RPMI7951 (cell line): ENCODE data around the gene CHRM1. TPM values are rescaled to one million over a fixed set of nuclear protein-coding genes. Genes with fewer than 3 reads are reported as not detected.
A peak's percentile ranks its signal among the peaks of the same experiment; 100 is the strongest.

Experiments used
- DNase-seq: peaks from one replicate; pipeline ENCODE4 v3.0.0-alpha.2; 2012; ENCODE audit warnings: low read depth
- total RNA-seq: library from RNA; depleted of rRNA; stranded (reverse); fragments of >200 nt; shearing (Covaris generic); gene quantifications from 2 replicates; pipeline ENCODE4 v1.2.3, GENCODE V29; 2014

The CHRM1 gene
- total RNA-seq, 1 experiment from 2014 or later = not detected

DNA sequence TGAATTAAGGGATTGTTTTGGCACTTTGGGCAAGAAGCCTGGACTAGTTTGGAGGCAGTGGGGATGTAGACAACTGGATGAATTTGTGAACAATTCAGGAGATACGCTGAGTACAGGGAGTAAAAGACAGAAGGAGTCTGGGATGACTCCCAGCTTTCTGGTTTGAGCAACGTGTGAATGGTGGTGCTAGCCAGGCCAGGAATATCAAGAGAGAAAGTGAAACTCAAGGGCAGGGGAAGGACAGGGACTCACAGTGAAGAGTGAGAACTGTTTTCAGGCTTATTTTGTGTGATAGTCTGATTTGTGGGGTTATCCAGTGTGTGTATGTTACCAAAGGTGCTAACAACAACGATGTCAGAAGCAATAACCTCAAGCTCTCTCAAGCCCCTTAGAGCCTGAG is 15.9 kb downstream of the CHRM1 start:
- peak; percentile 36 for DNase-seq

DNA sequence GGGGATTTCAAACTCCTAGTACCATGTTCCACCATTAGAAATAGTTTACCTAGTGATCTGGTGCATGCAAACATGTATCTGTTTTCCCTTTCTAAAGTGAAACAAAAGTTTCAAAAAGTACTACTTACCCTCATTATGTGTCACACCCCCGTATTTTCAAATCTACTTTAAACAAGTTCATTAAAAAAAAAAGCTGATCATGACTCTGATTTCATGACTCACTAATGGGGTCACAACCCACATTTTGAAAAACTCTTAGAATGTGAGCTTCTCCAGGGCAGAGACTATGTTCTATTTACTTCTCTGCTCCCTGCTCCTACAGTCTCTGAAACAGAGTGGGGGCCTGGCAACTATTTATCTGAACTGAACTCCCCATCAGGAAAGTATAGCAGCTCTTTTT is 18.2 kb downstream of the CHRM1 start:
- DNase-seq = no peak

DNA sequence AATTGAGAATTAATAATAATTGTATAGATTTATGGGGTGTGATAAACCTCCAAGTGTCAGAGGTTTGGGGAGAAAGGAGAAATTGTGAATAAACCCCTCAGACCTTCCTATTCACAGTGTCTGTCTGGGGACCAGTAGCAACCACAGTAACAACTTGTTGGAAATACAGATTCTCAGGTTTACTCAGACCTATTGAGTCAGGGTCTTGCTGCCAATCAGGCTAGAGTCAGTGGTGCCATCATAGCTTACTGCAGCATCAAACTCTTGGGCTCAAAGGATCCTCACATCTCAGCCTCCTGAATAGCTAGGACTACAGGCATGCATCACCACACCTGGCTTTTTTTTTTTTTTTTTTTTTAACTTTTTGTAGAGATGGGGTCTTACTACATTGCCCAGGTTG is 23.1 kb downstream of the CHRM1 start:
- DNase-seq = no peak

DNA sequence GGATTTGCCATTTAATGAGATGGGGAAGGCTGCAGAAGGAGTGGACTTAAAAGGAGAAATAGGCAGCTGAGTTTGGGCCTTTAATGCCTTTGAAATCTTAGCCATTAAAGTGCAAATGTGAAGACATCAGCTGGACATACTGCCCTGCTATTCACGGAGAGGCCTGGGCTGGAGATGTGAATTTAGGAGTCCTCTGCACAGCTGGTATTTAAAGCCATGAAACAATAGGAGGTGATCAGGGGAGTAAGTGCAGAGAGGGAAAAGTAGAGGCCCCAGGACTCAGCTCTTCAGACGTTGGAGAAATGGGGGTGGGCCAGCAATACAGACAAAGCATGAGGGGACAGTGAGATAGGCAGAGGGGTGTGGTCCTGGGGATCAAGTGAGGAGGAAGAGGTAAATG is 23.9 kb downstream of the CHRM1 start:
- DNase-seq = no peak

DNA sequence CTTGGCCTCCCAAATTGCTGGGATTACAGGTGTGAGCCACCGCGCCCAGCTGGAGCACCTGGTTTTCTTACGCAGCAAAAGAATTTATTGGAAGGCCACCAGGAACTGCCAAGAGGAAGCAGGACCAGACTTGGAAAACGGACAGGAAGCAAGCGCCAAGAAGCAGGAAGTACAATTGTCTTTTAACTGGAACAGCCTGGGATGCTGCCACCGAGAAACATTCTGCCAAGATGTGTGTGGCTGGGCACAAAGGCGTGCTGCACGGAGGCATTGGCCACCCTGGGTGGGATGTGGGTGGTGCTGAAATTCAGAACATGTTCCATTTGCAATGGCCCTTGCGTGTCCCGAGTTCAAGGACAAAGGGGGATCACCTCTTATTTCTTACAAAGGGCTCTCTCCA is 25.1 kb downstream of the CHRM1 start:
- DNase-seq = no peak

DNA sequence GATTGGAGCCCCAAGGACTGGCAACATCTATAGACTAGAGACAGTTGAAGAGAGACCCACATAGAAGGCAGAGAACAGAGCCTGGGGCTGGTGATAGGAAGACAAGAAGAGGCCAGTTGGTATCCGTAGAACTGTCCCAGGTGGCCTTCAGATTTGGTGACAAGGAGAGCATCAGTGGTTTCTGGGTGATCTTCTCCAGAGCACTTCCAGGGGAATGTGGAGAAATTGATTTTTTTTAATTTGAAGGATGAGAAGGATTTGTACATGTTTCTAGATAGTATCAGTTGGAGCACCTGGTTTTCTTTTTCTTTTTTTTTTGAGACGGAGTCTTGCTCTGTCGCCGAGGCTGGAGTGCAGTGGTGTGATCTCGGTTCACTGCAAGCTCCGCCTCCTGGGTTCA is 25.7 kb downstream of the CHRM1 start:
- DNase-seq = no peak

DNA sequence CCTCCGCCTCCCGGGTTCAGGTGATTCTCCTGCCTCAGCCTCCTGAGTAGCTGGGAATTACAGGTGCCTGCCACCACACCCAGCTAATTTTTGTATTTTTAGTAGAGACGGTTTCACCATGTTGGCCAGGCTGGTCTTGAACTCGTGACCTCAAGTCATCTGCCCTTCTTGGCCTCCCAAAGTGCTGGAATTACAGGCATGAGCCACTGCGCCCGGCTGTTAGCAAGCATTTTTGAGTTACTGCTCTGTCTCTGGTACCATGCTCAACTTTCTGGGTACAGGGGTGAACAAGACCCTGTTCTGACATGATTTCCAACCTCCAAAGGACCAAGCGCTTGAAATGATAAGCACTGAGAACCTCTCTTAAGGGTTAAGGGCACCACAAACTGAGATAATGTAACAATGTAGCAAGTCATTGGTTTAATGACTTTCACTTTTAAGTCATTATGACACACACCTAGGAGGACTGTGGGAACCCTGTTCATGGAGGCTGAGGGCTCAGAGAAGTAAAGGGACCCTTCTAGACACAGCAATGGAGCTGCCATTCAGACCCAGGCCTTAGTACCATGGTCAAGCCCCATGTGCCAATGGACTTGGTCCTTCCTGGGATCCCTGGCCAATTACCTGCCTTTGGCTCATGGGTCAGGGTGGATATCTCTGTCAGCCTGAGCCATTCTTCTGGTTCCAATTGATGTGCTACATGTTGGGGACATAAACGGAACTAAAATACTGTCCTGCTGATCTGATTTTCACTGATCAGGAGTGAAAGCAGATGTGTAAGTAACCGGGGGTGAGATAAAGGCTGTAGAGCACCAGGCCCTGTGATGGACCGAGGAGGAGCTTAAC is 28.9 kb downstream of the CHRM1 start:
- no peak for DNase-seq

DNA sequence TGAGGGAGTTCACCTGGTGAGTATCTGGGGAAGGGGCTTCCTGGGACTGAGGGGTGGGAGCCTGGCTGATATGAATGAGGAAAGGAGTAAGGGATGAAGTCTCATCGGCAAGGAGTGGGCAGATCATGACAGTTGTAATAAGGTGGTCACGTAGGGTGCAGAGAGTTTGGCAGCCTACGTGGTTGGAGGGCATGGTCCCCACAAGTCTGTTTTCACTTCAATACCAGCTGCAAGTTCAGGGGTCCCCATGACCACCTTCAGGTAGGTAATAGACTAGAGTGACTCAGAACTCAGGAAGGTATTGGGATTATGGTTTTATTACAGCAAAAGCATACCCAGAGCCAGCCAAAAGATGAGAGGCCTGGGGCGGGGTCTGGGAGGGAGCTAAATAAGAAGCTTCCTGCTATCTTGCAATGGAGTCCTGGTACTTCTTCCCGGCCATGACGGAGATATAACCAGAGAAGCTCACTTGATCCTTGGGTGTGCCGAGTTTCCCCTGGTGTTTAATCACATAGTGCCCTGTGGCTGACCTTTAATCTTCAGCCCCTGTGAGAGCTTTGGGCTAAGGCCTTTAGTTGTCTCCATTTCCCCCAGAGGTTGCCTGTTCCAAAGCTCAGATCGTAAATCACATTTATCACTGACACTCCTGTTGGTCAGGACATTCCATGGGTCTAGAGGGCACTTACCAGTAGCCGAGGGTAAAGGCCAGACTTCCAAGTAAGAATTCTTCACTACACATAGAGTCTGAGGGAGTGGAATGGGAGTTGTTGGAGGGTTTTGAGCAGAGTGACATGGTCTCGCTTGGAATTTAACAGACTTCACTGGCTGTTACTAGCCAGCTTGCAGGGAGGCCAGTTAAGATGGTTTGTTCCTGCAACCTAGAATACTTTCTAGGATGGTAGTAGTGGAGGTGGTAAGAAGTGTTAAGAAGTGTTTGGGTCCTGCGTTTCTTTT is 31.4 kb downstream of the CHRM1 start:
- no peak for DNase-seq

DNA sequence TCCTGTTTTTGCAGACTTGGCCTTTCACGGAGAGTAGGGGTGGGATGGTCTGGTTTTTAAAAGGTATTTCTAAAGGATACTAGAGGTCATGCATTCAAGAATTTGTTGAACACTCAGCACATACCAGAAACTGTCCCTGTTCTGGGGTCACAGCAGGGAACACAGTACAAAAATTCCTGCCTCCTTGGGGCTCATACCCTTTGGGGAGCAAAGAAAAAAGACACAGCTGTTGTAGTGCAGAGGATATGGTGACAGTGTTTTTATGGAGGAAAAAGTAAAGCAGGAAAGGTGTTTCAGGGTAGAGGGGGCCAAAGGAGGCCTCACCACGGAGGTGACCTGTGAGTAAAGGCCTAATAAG is 32.1 kb downstream of the CHRM1 start:
- DNase-seq = no peak

DNA sequence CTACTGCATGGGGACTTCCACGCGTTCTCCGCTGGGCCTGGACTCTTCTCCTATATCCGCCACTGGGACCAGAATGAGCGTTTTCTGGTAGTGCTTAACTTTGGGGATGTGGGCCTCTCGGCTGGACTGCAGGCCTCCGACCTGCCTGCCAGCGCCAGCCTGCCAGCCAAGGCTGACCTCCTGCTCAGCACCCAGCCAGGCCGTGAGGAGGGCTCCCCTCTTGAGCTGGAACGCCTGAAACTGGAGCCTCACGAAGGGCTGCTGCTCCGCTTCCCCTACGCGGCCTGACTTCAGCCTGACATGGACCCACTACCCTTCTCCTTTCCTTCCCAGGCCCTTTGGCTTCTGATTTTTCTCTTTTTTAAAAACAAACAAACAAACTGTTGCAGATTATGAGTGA is 32.8 kb downstream of the CHRM1 start:
- no peak for DNase-seq

DNA sequence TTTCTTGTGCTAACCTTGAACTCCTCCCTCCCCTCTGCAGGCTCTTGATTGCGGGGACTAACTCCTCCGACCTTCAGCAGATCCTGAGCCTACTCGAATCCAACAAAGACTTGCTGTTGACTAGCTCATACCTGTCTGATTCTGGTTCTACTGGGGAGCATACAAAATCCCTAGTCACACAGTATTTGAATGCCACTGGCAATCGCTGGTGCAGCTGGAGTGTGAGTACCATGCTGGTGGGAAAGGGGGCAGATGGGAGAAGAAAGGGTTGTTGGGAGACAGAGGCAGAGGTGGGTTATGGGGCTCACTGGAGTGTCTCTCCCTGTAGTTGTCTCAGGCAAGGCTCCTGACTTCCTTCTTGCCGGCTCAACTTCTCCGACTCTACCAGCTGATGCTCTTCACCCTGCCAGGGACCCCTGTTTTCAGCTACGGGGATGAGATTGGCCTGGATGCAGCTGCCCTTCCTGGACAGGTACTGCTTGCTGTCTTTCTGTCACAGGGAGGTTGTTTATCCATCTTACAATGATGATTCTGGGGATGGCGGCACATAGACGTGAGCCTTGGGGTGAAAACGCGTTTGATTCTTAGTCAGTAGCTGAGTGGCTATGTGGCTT is 35.9 kb downstream of the CHRM1 start:
- DNase-seq = no peak

DNA sequence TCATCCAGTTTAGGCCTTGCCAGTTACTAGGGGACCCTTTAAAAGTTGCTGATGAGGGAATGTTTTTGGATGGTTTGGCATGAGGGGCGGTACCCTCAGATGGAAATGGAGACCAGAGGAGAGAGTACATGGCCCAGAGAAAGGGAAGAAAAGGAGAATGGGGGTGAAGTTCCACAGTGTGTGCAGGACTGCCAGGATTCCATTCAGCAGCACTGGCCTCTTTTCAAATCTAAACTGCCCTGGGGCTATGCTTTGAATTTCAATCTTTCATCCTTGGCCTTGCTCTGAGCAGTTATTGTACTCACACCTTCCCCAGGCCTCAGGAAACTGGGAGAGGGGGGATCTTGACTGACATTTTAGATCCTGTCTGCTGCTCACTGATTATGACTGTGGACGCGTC is 37.5 kb downstream of the CHRM1 start:
- DNase-seq = peak; percentile 48

DNA sequence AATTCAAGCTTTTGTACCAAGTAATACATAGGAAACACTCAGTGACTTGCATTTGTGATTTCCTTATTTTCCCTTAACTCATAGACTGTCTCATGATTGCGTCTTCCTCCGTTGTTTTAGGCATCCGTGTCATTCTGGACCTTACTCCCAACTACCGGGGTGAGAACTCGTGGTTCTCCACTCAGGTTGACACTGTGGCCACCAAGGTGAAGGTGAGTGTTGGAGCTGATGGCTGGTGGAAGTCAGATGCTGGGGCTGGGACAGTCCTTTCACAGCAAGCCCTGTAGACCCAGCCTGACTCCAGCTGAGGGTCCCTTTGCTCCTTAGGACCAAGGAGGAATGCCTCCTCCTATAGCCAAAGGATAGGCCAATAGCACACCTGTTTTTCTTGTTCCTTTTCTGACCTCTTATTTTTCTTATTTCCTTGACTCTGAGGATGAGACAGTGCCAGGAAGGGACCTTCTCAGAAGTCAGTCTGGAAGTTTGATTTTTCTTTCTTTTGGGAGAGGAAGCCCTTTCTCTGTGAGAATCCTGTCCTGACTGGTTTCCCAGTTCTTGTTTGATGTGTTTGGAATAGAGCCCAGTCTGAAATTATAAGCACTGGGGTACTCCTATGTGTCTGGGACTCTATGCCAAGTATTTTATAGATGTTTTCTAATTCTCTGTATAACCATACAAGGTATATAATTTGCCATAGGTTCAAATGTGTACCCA is 38.2 kb downstream of the CHRM1 start:
- DNase-seq = no peak

DNA sequence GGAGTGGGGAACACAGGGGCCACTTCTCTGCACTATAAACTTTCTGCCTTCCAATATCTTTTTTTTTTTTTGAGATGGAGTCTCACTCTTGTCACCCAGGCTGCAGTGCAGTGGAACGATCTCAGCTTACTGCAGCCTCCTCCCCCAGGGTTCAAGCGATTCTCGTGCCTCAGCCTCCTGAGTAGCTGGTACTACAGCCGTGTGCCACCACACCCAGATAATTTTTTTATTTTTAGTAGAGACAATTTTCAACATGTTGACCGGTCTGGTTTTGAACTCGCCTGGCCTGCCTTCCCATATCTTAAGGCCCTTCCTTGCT is 38.8 kb downstream of the CHRM1 start:
- DNase-seq = no peak

DNA sequence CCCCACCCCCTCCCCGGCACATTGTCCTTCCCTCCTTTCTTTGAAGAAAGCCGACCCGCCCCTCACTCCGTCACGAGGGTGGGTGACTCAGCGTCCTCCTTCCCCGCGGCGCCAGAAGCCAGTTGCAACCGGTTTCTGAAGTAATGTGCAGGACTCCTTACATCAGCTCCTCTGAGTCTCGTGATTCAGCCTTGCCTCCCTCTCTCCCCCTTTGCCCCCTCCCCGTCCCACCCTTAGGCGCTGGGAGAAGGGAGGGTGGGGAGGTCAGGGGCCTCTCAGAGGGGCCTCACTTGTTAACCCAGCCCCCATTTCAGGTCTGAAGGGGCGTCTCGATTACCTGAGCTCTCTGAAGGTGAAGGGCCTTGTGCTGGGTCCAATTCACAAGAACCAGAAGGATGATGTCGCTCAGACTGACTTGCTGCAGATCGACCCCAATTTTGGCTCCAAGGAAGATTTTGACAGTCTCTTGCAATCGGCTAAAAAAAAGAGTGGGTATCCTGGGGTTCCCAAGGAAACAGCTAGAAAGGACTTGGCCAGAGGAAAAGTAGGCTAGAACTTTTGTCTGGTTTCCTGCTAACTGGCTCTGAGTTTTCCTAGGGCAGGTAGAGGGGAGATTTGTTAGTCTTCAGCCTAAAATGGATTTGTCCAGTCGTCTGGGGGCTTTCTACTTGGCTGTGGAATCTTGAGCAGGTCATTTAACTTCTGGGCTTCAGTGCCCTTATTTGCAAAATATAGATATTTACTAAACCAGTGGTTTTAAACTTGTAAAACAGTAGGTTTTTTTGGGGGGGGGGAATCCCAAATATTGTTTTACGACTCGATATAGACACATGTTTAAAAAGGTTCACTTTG is 39.4 kb downstream of the CHRM1 start:
- peak; percentile 96 for DNase-seq

DNA sequence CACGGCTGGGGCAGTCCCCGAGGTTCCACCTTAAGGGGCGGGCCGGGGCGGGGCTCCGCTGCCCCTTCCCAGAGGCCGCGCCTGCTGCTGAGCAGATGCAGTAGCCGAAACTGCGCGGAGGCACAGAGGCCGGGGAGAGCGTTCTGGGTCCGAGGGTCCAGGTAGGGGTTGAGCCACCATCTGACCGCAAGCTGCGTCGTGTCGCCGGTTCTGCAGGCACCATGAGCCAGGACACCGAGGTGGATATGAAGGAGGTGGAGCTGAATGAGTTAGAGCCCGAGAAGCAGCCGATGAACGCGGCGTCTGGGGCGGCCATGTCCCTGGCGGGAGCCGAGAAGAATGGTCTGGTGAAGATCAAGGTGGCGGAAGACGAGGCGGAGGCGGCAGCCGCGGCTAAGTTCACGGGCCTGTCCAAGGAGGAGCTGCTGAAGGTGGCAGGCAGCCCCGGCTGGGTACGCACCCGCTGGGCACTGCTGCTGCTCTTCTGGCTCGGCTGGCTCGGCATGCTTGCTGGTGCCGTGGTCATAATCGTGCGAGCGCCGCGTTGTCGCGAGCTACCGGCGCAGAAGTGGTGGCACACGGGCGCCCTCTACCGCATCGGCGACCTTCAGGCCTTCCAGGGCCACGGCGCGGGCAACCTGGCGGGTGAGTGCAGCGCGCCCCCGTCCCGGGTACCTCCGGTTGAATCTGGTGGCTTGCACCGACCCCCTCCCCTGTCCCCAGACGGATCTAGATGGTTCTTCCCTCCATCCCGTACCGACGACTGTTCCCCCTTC is 40.2 kb downstream of the CHRM1 start, which contains the start of gene SLC3A2:
Gene SLC3A2, plus strand, starts transcription at position 94 of the 776 bp plus-strand sequence. Its CDS starts 128 bp downstream, at position 222.
- DNase-seq = peak; percentile 86

DNA sequence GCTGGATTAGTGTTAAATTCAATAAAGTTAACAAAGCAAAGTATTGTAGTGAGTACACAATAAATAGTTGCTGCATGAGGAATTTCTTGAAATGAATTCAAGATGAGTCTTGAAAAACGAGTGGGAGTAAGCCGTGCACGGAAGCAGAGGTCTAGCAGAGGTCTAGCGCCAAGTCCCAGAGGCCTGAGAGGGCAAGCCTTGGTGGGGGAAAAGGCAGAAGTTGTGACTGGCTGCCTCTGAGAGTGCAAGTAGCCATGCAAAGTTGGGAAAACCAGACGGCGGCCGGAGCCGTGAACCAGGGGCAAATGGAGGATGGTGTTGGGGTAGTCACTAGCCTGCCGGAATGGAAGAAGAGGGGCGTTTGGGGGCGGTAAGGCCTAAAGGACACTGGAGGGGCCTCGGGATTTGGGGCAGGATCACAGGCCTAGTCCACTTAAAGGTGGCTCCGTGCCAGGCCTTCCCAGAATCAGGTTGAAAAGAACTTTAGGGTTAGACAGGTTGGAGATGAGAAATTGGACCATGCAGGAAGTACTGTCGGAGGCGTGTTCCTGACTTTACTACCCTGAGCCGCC is 40.8 kb downstream of the CHRM1 start:
- peak; percentile 76 for DNase-seq

DNA sequence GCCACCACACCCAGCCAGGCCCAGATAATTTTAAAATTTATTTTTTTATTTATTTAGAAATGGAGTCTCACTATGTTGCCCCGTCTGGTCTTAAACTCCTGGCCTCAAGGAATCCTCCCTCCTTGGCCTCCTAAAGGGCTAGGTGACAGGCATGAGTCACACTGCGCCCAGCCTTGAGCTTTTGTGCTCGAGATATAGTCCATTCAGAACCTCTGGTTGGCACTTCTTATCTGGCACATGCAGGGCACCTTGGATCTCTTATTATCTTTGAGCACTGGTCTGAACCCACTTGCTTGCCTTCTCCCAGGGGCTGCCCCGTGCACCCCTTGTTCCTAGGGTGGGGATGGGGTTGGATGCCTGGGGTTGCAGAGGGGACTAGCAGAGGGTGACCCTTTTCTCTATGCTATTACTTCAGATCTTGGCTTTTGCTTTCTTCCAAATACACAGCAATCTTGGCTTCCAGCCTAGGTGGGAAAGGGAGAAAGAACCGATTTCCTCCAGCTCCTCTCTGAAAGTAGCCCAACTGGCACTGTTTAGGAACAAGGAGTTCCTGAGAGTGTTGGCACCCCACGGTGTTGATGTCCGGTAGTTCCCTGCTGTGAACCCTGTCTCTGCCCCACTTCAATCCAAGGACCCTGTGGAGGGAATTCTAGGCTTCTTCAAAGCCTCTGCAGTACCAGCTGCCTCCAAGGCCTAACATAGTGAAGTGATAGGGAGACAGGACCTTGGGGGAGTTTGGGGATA is 41.8 kb downstream of the CHRM1 start:
- DNase-seq = no peak

DNA sequence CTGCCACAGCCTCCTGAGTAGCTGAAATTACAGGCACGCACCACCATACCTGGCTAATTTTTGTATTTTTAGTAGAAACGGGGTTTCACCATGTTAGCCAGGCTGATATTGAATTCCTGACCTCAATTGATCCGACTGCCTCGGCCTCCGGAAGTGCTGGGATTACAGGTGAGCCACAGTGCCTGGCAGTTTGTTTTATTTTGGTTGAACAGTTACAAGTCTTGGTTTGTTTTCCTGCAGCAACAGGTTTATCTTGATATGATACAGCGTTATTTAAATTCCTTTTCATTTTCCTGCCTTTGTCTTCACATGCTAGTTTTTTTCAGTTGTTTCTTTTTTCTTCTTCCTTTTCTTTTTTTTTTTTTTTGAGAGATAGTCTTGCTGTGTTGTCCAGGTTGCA is 44.5 kb downstream of the CHRM1 start:
- DNase-seq = no peak
